ENCODE measurements around the gene CCNG2. TPM values are rescaled to one million over a fixed set of nuclear protein-coding genes. Genes with fewer than 3 reads are reported as not detected.

The CCNG2 gene
- total and polyA plus RNA-seq, 2 of the 13 experiments (the other 11 are each of a cell fraction or from before 2014, with no cell fraction given): 3.9 to 11.5 TPM

DNA sequence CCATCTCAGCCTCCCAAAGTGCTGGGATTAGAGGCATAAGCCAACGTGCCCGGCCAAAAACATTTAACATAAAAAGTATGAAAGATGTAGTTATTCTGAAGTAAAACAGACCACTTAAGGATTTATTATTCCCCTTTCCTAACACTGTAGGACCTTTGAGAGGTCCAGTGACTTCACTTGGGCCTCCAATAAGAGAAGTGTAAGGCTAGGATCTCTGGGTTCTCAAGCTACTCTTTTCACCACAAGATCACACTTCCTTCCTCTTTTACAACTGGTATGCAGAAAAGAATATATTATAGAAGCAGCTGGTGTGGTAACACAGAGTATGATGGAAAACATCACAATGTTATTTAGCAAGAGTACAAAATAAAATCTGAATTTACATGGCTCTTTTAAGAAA is 30.2 kb upstream of the CCNG2 start (continued):
- TF ChIP-seq, protein P1, sequence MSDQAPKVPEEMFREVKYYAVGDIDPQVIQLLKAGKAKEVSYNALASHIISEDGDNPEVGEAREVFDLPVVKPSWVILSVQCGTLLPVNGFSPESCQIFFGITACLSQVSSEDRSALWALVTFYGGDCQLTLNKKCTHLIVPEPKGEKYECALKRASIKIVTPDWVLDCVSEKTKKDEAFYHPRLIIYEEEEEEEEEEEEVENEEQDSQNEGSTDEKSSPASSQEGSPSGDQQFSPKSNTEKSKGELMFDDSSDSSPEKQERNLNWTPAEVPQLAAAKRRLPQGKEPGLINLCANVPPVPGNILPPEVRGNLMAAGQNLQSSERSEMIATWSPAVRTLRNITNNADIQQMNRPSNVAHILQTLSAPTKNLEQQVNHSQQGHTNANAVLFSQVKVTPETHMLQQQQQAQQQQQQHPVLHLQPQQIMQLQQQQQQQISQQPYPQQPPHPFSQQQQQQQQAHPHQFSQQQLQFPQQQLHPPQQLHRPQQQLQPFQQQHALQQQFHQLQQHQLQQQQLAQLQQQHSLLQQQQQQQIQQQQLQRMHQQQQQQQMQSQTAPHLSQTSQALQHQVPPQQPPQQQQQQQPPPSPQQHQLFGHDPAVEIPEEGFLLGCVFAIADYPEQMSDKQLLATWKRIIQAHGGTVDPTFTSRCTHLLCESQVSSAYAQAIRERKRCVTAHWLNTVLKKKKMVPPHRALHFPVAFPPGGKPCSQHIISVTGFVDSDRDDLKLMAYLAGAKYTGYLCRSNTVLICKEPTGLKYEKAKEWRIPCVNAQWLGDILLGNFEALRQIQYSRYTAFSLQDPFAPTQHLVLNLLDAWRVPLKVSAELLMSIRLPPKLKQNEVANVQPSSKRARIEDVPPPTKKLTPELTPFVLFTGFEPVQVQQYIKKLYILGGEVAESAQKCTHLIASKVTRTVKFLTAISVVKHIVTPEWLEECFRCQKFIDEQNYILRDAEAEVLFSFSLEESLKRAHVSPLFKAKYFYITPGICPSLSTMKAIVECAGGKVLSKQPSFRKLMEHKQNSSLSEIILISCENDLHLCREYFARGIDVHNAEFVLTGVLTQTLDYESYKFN (CRISPR knock-in tag; conservative IDR thresholded peaks at IDR 0.05): no peak
- TF ChIP-seq CHD2 (IDR thresholded peaks at IDR 0.05; ENCODE audit: low read depth, low read length) (no peak), CREM (IDR thresholded peaks at IDR 0.05) (no peak), CREM (CRISPR knock-in tag; IDR thresholded peaks at IDR 0.05) (no peak)
- TF ChIP-seq, protein P2, sequence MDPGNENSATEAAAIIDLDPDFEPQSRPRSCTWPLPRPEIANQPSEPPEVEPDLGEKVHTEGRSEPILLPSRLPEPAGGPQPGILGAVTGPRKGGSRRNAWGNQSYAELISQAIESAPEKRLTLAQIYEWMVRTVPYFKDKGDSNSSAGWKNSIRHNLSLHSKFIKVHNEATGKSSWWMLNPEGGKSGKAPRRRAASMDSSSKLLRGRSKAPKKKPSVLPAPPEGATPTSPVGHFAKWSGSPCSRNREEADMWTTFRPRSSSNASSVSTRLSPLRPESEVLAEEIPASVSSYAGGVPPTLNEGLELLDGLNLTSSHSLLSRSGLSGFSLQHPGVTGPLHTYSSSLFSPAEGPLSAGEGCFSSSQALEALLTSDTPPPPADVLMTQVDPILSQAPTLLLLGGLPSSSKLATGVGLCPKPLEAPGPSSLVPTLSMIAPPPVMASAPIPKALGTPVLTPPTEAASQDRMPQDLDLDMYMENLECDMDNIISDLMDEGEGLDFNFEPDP (CRISPR knock-in tag; conservative IDR thresholded peaks at IDR 0.05): no peak

DNA sequence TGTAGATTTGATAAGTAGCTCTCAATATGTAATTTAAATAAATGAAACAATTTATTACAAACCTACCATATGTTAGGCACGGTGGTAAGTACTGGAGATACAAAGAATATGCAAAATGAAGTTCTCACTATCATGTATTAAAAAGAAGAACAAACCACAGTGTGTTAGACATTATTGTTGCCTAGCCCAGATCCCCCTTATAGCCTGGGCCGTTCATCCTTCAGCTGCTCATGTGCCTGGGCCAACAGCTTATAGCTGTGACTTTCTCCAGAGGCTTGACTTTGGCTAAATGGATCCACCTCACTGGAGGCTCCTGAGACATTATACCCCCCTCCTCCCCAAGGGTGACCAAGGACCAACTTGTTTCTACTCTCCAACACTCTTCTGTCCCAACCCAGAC is 29.8 kb upstream of the CCNG2 start:
- Histone ChIP-seq H4K20me1 (ENCODE audit: insufficient read depth, low read length) (no peaks in the 10 kb centered on the region), H3K79me2 (ENCODE audit: insufficient read depth, low read length) (no peaks in the 10 kb centered on the region), H3K4me3 (replicated peaks in 1 of 3; ENCODE audit: insufficient read depth in 1 of 3, low read depth in 2 of 3, low read length in 3 of 3) (no peak overlapping the region), H3K27ac (ENCODE audit: extremely low read length, insufficient read depth, low read length) (no peak overlapping the region), H2AFZ (ENCODE audit: low read length) (no peak overlapping the region), H3K27me3 (ENCODE audit: control insufficient read depth in 1 of 2, insufficient read depth in 2 of 2, low read length in 2 of 2) (peaks cover 0 to 5% of the 10 kb centered on the region in 2 experiments; a peak in 2 of 5 replicates), H3K4me1 (ENCODE audit: insufficient read depth, low read length) (no peaks in the 10 kb centered on the region), H3K36me3 (replicated peaks in 1 of 2; ENCODE audit: control insufficient read depth in 1 of 2, insufficient read depth in 2 of 2, low read length in 2 of 2) (no peaks in the 10 kb centered on the region), H3K9me3 (ENCODE audit: low read length) (no peaks in the 10 kb centered on the region), H3K9ac (ENCODE audit: insufficient read depth, low read depth, low read length) (no peak overlapping the region), H3K4me2 (ENCODE audit: low read depth, low read length) (no peak overlapping the region)
- intact Hi-C loops (cut with micrococcal nuclease; ENCODE audit: unreplicated experiment): no loop called here
- WGBS (ENCODE audit: low lambda C conversion rate): 24% methylated on average over 2 of the region's 2 CpGs
- in situ Hi-C loops (cut with HindIII; ENCODE audit: extremely low pct_ligation_motif_present, low pct_unique_long_range_greater_than_20kb): no loop called here
- FAIRE-seq (no peak), DNase-seq (ENCODE audit: low spot score) (no peak), ATAC-seq (no peak)
- no TSS peak for BruUV-seq (replicated peaks)
- TF ChIP-seq PAWR (CRISPR knock-in tag; IDR thresholded peaks at IDR 0.05; ENCODE audit: borderline replicate concordance): no peak
- TF ChIP-seq RNF2 (conservative IDR thresholded peaks at IDR 0.05; ENCODE audit: low read depth): no peak
- no peak for TF ChIP-seq ZNF264 (CRISPR knock-in tag; IDR thresholded peaks at IDR 0.05)
- TF ChIP-seq, protein P3, sequence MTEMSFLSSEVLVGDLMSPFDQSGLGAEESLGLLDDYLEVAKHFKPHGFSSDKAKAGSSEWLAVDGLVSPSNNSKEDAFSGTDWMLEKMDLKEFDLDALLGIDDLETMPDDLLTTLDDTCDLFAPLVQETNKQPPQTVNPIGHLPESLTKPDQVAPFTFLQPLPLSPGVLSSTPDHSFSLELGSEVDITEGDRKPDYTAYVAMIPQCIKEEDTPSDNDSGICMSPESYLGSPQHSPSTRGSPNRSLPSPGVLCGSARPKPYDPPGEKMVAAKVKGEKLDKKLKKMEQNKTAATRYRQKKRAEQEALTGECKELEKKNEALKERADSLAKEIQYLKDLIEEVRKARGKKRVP (CRISPR knock-in tag; IDR thresholded peaks at IDR 0.05): no peak
- TF ChIP-seq SRY (CRISPR knock-in tag; IDR thresholded peaks at IDR 0.05): no peak
- TF ChIP-seq, protein P4, sequence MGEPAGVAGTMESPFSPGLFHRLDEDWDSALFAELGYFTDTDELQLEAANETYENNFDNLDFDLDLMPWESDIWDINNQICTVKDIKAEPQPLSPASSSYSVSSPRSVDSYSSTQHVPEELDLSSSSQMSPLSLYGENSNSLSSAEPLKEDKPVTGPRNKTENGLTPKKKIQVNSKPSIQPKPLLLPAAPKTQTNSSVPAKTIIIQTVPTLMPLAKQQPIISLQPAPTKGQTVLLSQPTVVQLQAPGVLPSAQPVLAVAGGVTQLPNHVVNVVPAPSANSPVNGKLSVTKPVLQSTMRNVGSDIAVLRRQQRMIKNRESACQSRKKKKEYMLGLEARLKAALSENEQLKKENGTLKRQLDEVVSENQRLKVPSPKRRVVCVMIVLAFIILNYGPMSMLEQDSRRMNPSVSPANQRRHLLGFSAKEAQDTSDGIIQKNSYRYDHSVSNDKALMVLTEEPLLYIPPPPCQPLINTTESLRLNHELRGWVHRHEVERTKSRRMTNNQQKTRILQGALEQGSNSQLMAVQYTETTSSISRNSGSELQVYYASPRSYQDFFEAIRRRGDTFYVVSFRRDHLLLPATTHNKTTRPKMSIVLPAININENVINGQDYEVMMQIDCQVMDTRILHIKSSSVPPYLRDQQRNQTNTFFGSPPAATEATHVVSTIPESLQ (CRISPR knock-in tag; conservative IDR thresholded peaks at IDR 0.05): no peak
- TF ChIP-seq GATAD2A (CRISPR knock-in tag; IDR thresholded peaks at IDR 0.05): no peak
- ChIA-PET POLR2A (no interaction called here), CTCF (ENCODE audit: low intra/inter-chr PET ratio, low total read pairs) (no interaction called here)

Measured in HepG2 (cell line).